ENCODE measurements around the gene CAD.

Gene CAD

GRCh38 chr2:27278010-27278409 is 60.8 kb downstream of the CAD start:
- TF ChIP-seq CTCF (IDR thresholded peaks at IDR 0.05; ENCODE audit: poor library complexity, severe bottlenecking): no peak
- H3K4me3 ChIP-seq (ENCODE audit: severe bottlenecking): no peak overlapping the region
- ATAC-seq (ENCODE audit: low read depth): no peak
- no peaks in the 10 kb centered on the region for H3K36me3 ChIP-seq (ENCODE audit: low read depth)
- DNase-seq (ENCODE audit: low spot score): no peak
- no peaks in the 10 kb centered on the region for H3K4me1 ChIP-seq (ENCODE audit: insufficient read depth, poor library complexity, severe bottlenecking)
- H3K27me3 ChIP-seq (ENCODE audit: insufficient read depth, poor library complexity, severe bottlenecking): peaks cover 5% of the 10 kb centered on the region
- H3K9me3 ChIP-seq (ENCODE audit: severe bottlenecking): no peaks in the 10 kb centered on the region
- H3K27ac ChIP-seq (ENCODE audit: poor library complexity, severe bottlenecking): no peak overlapping the region

- DNase-seq (ENCODE audit: low spot score) (no peak), ATAC-seq (ENCODE audit: low read depth) (no peak)
- Histone ChIP-seq H3K27me3 (ENCODE audit: insufficient read depth, poor library complexity, severe bottlenecking) (peaks cover 6% of the 10 kb centered on the region), H3K36me3 (ENCODE audit: low read depth) (no peaks in the 10 kb centered on the region), H3K27ac (ENCODE audit: poor library complexity, severe bottlenecking) (no peak overlapping the region), H3K4me1 (ENCODE audit: insufficient read depth, poor library complexity, severe bottlenecking) (no peaks in the 10 kb centered on the region), H3K9me3 (ENCODE audit: severe bottlenecking) (no peaks in the 10 kb centered on the region), H3K4me3 (ENCODE audit: severe bottlenecking) (no peak overlapping the region)
- TF ChIP-seq CTCF (IDR thresholded peaks at IDR 0.05; ENCODE audit: poor library complexity, severe bottlenecking): no peak
Measured at GRCh38 chr2:27280826-27281225, 63.7 kb downstream of the CAD start.

- no peaks in the 10 kb centered on the region for H3K36me3 ChIP-seq (ENCODE audit: low read depth)
- DNase-seq (ENCODE audit: low spot score) (no peak), ATAC-seq (ENCODE audit: low read depth) (no peak)
- peaks cover 6% of the 10 kb centered on the region for H3K27me3 ChIP-seq (ENCODE audit: insufficient read depth, poor library complexity, severe bottlenecking)
- no peak overlapping the region for H3K27ac ChIP-seq (ENCODE audit: poor library complexity, severe bottlenecking)
- no peak overlapping the region for H3K4me3 ChIP-seq (ENCODE audit: severe bottlenecking)
- H3K4me1 ChIP-seq (ENCODE audit: insufficient read depth, poor library complexity, severe bottlenecking): no peaks in the 10 kb centered on the region
- H3K9me3 ChIP-seq (ENCODE audit: severe bottlenecking): no peaks in the 10 kb centered on the region
- no peak for TF ChIP-seq CTCF (IDR thresholded peaks at IDR 0.05; ENCODE audit: poor library complexity, severe bottlenecking)
Measured at GRCh38 chr2:27281442-27281841, 64.3 kb downstream of the CAD start.

GRCh38 chr2:27281855-27282559 is 64.8 kb downstream of the CAD start, which contains the start of gene TRIM54:
TRIM54 (plus strand) TSS chr2:27282429; CDS start chr2:27282732, 303 bp downstream.
- DNase-seq (ENCODE audit: low spot score): no peak
- ATAC-seq (ENCODE audit: low read depth): no peak
- H3K27ac ChIP-seq (ENCODE audit: poor library complexity, severe bottlenecking): no peak within 1 kb of the TSS

More at GRCh38 chr2:27281855-27282559, 64.8 kb downstream of the CAD start, which contains the start of gene TRIM54:
- H3K4me1 ChIP-seq (ENCODE audit: insufficient read depth, poor library complexity, severe bottlenecking): no peaks in the 10 kb centered on the region
- H3K9me3 ChIP-seq (ENCODE audit: severe bottlenecking): no peaks in the 10 kb centered on the region
- peaks cover 6% of the 10 kb centered on the region for H3K27me3 ChIP-seq (ENCODE audit: insufficient read depth, poor library complexity, severe bottlenecking)
- H3K36me3 ChIP-seq (ENCODE audit: low read depth): no peaks in the 10 kb centered on the region
- TF ChIP-seq CTCF (IDR thresholded peaks at IDR 0.05; ENCODE audit: poor library complexity, severe bottlenecking): no peak
- no peak within 1 kb of the TSS for H3K4me3 ChIP-seq (ENCODE audit: severe bottlenecking)
